Hematopoietic multipotent progenitor cell (in vitro differentiated cells): ENCODE measurements around the gene LDLRAD3. TPM values are rescaled to one million over a fixed set of nuclear protein-coding genes. Genes with fewer than 3 reads are reported as not detected.
A peak's percentile ranks its signal among the peaks of the same experiment; 100 is the strongest.

Experiments
- DNase-seq, 3 donors: peaks; one replicate each; pipeline ENCODE4 v3.0.0-alpha.2; 2011 to 2015; ENCODE audit warnings: low read depth in 2 of 3, low spot score in 2 of 3
- total RNA-seq: library from RNA; depleted of rRNA; stranded (reverse); fragments of >200 nt; gene quantifications from one replicate; pipeline ENCODE4 v1.2.3, GENCODE V29; 2012

LDLRAD3 gene
- total RNA-seq, 1 donor, result 2.2 TPM

DNA sequence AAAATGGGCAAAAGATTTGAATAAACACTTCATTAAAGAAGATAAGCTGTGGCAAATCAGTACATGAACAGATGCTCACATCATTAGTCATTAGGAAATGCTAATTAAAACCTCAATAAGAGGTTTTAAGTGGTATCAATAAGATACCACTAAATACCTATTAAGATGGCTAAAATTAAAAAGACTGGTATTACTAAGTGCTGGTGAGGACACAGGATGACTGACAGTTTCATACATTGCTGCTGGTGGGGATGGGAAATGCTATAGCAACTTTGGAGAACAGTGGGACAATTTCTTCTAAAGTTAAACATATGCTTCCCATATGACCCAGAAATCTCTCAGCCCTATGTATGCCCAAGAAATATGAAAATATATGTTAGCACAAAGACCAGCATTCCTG is 276.1 kb downstream of the LDLRAD3 start:
- DNase-seq, result no peak

DNA sequence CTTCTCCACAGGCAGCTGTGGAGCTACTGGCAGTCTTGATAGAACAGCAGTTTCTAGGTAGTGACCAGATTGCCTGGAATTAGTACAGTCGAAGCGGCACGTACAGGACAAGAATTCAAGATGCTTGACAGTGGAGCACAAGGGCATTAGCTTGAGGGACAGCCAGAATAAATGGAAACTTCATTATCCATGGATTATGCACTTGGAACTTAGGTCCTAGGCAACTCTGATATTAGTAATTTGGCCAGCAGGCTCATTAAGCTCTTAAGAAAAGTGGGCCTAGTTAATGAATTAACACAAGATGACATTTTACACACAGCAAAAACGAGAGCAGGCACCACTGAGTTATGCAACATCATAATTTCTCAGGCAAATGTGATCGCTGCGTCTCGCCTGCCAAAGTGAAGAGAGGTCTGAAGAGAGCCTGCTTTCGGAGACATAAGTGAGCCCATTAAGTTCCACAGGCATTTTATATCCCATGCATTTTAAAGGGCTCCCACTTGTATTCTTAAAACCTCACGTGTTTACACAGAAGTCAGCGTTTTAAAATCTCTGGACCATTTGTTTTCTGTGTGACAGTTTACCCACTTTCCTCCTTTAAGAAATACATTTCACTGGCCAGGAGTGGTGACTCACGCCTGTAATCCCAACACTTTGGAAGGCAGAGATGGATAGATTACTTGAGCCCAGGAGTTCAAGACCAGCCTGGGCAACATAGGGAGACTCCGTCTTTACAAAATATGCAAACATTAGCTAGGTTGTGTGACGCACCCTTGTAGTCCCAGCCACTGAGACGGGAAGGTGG is 279.2 kb downstream of the LDLRAD3 start:
- DNase-seq, result no peak

DNA sequence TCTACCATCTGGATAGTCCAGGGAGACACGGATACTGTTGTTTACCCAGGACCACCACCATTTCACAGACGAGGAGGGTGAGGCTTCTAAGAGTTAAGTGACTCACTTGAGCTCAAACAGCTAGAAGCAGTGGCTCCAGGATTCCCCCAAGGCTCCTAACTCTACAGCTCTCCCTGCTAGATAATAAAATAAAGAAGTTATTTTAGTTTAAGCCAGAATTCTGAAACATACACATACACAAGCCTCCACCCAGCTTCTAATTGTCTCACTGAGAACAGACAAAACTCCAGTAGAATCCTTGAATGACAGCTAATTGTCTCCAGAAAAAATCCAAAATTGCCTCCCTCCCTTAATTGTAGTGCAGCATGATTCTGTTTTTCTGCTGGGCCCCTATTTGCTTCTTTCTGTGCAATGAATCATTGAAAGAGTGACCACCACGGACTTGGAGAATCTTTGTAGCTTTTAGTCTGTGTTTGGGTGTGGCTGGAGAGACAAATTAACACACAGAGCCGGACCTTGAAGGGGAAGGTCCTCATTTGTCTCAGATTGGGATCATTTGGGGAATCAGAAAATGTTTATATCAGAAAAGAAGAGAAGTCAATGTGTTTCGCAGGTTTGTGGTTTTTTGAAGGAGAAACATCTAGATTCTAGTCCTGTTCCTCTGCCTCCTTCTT is 280.5 kb downstream of the LDLRAD3 start:
- no peak for DNase-seq

DNA sequence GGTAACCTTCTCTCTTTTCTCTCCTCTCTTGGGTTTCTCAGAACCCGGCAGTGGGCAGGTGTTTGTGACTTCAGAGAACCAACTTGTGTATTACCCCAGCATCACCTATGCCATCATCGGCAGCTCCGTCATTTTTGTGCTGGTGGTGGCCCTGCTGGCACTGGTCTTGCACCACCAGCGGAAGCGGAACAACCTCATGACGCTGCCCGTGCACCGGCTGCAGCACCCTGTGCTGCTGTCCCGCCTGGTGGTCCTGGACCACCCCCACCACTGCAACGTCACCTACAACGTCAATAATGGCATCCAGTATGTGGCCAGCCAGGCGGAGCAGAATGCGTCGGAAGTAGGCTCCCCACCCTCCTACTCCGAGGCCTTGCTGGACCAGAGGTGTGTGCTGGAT is 283.2 kb downstream of the LDLRAD3 start:
- no peak for DNase-seq

GRCh38 chr11:36228689-36229088 is 284.8 kb downstream of the LDLRAD3 start:
- DNase-seq, result no peak

- no peak for DNase-seq
These were observed 285.3 kb downstream of the LDLRAD3 start for GRCh38 chr11:36229091-36229705.

DNA sequence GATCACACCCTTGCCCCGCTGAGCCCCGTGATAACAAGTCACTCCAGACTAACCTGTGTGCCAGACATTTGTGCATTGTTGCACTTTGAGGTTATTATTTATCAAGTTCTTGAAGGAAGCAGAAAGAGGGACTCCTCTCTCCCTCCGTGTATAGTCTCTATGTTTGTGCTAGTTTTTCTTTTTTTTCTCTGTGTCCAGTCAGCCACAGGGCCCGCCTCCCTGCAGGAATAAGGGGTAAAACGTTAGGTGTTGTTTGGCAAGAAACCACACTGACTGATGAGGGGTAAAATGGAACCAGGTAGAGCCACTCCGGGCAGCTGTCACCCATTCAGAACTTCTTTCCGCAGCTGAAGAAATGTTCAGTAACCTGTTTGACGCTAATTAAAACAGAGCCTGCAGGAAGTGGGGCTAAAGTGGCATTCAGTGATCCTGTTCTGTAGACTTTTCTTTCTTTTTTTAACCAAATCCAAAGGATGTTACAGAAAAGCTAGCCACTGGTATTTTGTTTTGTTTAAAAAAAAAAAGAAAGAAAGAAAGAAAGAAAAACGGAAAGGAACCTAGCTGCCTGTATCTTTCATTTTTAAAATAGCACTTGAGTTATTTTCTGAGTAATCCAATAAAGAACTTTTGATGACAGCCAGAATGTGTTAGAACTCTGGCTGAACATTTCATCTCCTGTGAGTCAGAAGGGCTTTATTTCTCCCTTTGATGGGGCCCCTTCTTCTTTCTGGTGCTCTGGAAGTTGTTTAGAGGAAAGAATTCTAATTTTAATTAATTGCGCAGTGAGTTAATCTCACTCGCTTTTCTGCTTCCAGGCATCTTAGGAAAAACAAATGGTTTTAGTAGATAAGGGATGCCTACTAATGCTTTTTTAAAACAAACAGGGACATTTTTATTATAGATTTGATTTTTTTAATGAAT is 287.2 kb downstream of the LDLRAD3 start:
- DNase-seq, result peak in 1 of 3 donors; percentile 34

DNA sequence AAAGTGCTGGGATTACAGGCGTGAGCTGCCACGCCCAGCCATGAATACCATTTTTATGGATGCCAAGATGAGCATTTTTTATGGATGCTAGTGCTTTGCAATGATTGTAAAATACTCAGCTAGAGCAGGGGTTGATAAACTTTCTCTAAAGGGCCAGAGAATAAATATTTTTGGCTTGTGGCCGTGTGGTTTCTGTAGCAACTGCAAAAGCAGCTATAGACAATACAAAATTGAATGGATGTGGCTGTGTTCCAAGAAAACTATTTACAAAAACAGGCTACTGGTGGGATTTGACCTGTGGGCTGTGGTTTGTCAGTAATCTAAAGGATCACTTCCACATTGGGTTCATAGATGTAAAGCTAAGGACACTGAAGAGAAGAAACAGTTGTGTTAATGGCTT is 289.3 kb downstream of the LDLRAD3 start:
- no peak for DNase-seq

DNA sequence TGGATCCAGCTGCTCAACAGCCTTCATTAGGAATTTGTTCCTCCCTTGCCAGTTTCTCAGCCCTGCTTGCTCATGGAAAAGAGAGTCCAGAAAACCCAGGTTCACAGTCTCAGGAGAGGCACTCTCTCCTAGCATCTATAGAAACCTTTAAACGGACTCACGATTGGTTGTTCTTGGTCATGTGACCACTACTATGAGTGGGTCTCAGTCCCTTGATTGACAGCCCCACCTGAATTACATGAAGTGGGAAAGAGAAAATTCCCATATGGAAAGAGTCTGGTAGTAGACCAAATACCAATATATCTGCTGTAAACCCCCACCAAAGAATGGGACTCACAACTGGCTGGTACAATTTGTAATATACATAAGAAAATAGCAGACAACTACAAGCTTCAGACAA is 291.0 kb downstream of the LDLRAD3 start:
- no peak for DNase-seq

DNA sequence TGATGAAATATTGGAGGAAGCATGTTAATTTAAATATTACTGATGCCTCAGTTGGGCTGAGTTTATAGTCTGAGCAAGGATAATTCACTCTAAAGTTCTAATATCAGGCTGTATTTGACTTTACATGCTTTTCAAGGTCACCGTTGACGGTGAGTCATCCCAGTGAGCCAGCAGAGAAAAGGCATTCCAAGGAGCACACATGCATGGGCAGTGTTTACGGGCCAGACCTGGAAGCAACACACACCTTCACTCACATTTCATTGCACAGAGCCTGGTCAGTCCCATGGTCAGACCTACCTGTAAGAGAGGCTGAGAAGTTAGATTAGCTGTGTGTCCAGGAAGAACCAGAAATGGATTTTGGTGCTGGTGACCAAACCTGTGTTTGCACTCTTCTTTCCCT is 291.9 kb downstream of the LDLRAD3 start:
- DNase-seq, result no peak

GRCh38 chr11:36237391-36237790 is 293.5 kb downstream of the LDLRAD3 start:
- DNase-seq, result no peak

DNA sequence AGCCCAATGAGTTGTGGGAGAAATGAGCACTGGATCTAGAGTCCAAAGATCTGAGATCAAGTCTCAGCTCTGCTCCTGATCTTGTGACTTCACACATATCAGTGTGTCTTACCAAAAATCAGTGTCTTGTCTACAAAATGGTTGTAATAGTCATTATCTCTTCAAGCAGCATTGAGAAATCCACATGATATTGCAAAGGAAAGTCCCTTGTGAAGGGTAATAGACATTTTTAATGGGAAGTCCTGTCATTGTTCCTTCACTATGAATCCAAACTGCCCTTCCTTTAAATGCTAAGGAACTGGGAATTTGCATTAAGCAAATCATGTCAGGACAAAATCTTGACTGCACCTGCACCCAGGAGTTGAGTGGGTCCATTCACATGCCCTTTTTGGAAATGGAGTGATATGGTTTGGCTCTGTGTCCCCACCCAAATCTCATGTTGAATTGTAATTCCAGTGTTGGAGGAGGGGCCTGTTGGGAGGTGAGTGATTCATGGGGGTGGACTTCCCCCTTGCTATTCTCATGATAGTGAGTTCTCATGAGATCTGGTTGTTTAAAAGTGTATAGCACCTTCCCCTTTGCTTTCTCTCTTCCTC is 294.3 kb downstream of the LDLRAD3 start:
- no peak for DNase-seq

DNA sequence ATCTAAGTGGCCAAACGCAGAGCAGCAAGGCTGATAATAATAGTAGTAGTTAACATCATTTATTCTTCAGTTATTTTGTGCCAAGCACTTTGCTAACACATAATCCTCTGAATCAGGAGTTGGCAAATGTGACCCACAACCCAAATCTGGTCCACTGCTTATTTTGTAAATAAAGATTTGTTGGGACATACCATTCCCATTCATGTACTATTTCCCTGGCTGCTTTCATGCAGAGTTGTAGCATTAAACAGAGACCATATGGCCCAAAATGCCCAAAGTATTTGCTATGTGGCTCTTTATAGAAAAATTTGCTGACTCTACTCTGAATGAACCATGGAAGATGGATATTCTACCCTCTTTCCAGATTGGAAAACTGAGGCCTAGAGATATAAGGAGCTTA is 295.0 kb downstream of the LDLRAD3 start:
- DNase-seq, result no peak

- DNase-seq, result no peak
These were observed 295.8 kb downstream of the LDLRAD3 start for GRCh38 chr11:36239636-36240035.

- DNase-seq, result no peak
These were observed 296.3 kb downstream of the LDLRAD3 start for GRCh38 chr11:36240173-36240572.

DNA sequence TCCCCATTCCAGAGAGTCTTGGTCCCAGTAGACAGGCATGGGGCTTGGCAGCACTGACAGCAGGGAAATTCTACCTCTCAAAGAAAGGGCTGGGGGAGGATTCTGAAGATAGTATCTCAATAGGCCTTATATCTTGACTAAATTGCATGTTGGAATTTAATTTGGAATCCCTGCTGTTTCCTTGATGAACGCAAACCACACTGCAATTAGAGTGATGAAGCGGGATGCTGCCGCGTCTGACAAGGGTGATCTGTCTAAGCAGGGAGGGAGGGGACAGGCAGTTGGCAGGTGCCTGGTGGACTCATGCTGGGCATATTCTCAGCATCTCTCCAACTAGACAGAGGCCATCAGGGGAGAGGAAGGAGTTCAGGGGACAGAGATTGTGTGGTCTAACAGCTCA is 296.9 kb downstream of the LDLRAD3 start:
- no peak for DNase-seq

GRCh38 chr11:36241497-36241896 is 297.6 kb downstream of the LDLRAD3 start:
- no peak for DNase-seq

DNA sequence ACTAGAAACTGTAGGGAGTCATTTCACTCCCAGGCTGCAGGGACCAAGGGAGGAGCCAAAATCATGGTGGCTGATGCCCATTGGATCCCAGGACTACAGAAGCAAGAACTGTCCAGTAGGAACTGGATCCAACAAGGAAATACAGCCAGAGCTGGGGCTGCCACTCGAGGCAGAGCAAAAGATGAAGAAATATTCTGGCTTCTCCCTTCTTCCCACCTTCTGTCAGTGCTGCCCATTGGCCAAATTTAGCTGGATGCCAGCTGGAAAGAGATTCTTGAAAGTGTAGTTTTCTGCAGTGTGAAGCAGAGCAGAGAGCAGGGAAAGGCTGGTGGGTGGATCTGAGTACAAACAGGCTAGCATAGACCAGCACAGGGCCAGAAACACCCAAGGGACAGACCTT is 299.8 kb downstream of the LDLRAD3 start:
- no peak for DNase-seq

GRCh38 chr11:36247493-36247892 is 303.6 kb downstream of the LDLRAD3 start:
- no peak for DNase-seq

- DNase-seq, result no peak
These were observed 304.6 kb downstream of the LDLRAD3 start for GRCh38 chr11:36248436-36248835.
